Stimulated activated naive CD8-positive, alpha-beta T cell treated with anti-CD3 and anti-CD28 coated beads, Interleukin-15, Interleukin-2, amounts not matched to agents 100 U/mL and 50 U/mL, for 24 hours (primary cell): ENCODE data around the gene CCL4.
"Not testable (repeated sequence)": the region's sequence is repeated elsewhere in the genome, so short reads cannot be mapped to it uniquely, and the experiment has no call there.

Source experiments
- ATAC-seq: fragments of 150-1000 bp; cut with Tn5 transposase; one replicate; pipeline ENCODE4 v1.10.0; 2021
- DNase-seq: peaks from one replicate; pipeline ENCODE4 v3.0.0; 2021

Gene CCL4

DNA sequence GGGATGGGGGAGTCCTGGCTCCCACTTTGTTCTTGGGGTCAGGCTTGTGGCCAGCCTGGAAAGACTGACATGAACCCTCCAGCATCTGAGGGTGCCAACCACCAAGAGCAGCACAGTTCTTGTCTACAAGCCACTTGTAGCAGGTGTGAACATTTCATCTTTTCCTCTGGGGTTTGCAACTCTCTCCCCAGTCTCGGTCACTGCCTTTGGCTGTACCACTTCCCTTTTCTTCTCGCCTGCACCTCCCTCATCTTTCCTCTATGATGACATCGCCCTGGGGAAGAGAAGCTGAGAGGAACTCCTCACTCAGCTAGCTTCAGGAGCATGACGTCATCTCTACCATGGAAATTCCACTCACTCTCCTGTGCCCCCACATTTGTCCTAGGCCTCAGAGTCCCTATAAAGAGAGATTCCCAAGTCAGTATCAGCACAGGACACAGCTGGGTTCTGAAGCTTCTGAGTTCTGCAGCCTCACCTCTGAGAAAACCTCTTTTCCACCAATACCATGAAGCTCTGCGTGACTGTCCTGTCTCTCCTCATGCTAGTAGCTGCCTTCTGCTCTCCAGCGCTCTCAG lies at the start of gene CCL4:
Gene CCL4, plus strand, starts transcription at position 427 of the 575 bp plus-strand sequence. Its CDS starts 79 bp downstream, at position 506.
- peak; percentile 68 for DNase-seq

DNA sequence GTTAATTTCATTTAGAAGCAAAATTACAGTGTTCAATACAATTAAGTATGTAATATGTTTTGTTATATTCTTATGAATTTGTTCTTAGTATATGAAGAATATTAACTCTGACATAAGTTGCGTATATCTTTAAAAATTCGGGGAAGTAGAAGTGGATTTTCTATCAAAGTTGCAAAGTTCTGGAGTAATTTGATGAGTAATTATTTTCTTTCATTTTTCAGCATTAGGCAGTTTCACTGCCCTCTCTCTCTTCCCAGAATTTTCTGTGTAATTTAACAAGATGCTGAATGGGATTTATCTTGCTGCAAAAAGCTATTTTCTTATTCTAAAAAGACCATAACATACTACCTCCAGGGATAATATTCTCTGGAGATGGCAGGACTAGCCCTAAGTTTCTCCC lies 48.5 kb upstream of the CCL4 start:
- DNase-seq: no peak
- ATAC-seq: no peak

More for the DNA sequence above, at the start of gene CCL4:
- ATAC-seq: peak; percentile 85

- DNase-seq (no peak), ATAC-seq (peak; percentile 19)
These were observed 47.6 kb upstream of the CCL4 start for GRCh38 chr17:36055921-36056520.

- DNase-seq: no peak
- no peak for ATAC-seq
These were observed 45.7 kb upstream of the CCL4 start for GRCh38 chr17:36057911-36058310.

DNA sequence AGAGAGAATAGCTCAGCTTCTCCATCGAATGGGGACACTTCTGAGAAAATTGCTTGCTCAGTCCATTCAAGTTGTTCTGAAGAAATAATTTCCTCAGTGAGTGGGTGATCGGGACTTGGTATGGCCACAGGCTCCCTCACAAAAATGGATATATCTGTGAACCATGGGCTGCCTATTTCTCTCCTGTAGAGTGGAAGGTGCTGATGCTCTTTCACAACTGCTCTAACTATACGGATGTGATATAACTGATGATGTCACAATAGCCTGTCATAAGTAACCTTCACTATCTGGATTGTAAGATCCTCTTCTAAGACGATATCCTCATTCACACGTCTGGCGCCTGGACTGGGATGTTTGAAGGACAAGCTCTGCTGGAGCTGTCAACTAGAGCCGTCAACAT lies 44.2 kb upstream of the CCL4 start:
- ATAC-seq (no peak), DNase-seq (no peak)

DNA sequence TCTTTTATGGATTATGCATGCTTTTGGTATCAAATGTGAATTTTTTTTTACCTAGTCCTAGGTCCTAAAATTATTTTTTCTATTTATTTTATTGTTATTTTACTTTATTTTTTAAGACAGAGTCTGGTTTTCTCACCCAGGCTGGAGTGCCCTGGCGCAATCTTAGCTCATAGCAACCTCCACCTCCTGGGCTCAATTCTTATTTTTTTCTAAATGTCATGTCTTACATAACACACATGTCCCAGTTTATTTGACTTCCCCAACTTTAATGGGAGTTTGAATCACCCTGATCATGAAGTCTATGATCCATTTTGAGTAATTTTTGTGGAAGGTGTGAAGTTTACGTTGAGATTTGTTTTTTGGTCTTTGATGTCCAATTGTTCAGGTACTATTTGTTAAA lies 42.8 kb upstream of the CCL4 start:
- DNase-seq (no peak), ATAC-seq (no peak)

GRCh38 chr17:36063786-36064541 lies 39.7 kb upstream of the CCL4 start, which contains the start of gene CCL18:
CCL18 (plus strand) TSS chr17:36064272; CDS start chr17:36064343, 71 bp downstream.
- DNase-seq (no peak), ATAC-seq (no peak)

GRCh38 chr17:36066365-36066985 lies 37.2 kb upstream of the CCL4 start:
- DNase-seq (no peak), ATAC-seq (peak; percentile 79)

GRCh38 chr17:36068524-36068923 lies 35.1 kb upstream of the CCL4 start:
- ATAC-seq: no peak
- DNase-seq: no peak

DNA sequence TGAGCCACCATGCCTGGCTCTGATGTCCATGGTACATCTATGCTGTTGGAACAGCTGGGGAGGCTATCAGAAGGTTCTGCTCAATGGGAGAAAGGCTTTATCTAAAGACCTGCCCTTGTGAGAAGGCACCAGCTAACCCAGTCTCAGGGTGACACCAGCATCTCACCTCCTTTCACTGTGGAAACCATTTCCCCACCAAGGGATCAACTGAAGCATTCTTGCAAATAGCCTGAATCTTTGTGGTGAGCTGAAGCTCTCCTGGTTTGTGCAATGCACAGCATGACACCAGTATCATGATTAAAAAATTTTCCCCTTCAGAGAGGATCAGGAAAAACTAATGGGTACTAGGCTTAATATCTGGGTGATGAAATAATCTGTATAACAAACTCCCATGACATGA lies 34.5 kb upstream of the CCL4 start:
- DNase-seq (no peak), ATAC-seq (no peak)

DNA sequence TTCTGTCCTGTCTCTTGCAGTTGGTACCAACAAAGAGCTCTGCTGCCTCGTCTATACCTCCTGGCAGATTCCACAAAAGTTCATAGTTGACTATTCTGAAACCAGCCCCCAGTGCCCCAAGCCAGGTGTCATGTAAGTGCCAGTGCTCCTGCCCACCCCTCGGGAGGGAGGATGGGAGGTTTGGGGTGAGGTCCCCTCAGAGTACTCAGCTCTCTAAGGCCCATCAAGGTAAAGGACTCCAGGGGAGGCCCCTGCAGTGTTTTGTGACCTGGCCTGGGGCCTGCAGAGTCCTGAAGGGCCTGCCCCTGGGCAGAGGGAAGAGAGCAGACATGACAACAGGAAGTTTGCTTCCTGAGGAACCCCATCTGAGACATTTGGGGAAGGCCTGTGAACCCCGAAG lies 33.2 kb upstream of the CCL4 start:
- DNase-seq (no peak), ATAC-seq (no peak)

GRCh38 chr17:36071751-36072150 lies 31.9 kb upstream of the CCL4 start:
- DNase-seq: no peak
- no peak for ATAC-seq

DNA sequence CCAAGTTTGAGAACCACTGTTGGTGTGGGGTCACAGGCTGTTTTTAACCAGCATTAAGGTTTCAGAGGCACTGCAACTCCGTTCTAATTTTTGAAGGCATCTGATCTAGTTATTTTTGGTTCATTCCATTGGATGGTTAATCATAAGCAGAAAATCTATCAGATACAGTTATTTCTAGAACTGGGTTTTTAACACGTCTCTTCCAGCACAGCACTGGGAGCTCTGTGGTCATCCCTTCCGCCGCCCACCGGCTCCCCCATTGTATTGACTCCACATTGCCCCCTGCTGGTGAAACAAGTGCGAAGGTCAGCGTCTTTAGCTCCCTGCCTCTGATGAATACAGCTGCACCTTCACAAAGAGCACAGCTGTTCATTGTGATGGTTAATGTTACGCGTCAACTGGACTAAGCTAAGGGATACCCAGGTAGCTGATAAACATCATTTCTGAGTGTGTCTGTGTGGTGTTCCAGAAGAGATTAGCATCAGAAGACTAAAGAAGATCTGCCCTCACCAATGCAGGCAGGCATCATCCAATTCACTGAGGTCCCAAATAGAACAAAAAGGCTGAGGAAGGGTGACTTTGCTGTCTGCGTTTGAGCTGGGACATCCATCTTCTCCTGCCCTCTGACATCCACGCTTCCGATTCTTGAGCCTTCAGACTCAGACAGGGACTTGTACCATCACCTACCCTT lies 31.1 kb upstream of the CCL4 start:
- DNase-seq (peak; percentile 89), ATAC-seq (peak; percentile 90)

GRCh38 chr17:36074365-36074764 lies 29.3 kb upstream of the CCL4 start:
- ATAC-seq: peak; percentile 66

GRCh38 chr17:36081681-36082471 lies 21.8 kb upstream of the CCL4 start:
- DNase-seq, ATAC-seq: not testable (repeated sequence)

More at GRCh38 chr17:36074365-36074764, 29.3 kb upstream of the CCL4 start:
- DNase-seq: no peak

GRCh38 chr17:36082482-36083120 lies 21.0 kb upstream of the CCL4 start:
- DNase-seq (peak; percentile 63), ATAC-seq (peak; percentile 90)

GRCh38 chr17:36083691-36084090 lies 19.9 kb upstream of the CCL4 start:
- ATAC-seq, DNase-seq: not testable (repeated sequence)

- no peak for DNase-seq
- no peak for ATAC-seq
These were observed 17.9 kb upstream of the CCL4 start for GRCh38 chr17:36085765-36086164.

DNA sequence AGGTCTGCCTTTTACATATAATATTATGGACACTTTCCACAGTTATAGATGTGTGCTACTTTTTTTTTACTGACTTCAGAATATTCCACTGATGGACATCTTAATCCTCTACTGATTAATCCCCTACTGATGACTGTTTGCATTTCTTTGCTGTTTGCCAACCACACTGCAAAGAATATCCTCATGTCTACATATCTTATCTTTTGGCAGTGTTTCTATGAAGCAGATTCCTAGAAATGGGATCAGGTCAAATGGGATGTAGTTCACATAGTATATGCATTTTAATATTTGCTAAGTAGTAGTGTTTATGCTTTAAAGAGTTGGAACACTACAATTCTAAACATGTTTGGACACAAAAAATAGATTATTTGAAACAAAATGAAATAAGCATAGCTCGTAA lies 16.8 kb upstream of the CCL4 start:
- no peak for ATAC-seq
- no peak for DNase-seq

DNA sequence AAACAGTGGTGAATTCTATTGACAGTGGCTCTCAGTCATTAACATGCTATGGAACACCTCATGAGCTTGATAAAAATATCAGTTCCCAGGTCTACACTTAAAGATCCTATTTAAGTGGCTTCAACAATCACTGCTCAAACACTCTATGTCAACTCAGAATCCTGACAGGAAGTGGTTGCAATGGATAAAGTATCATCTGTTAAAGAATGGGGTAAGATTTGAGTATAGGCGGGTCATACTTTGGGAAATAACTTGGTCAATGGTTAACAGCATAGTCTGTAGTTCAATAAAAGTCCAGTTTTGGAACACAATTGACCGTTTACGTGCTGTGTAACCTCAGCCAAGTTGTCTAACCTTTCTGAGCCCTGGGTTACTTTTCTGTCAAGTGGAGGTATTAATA lies 16.2 kb upstream of the CCL4 start:
- not testable (repeated sequence) for DNase-seq, ATAC-seq
